ENCODE results near the gene FRAS1.

FRAS1 gene

DNA sequence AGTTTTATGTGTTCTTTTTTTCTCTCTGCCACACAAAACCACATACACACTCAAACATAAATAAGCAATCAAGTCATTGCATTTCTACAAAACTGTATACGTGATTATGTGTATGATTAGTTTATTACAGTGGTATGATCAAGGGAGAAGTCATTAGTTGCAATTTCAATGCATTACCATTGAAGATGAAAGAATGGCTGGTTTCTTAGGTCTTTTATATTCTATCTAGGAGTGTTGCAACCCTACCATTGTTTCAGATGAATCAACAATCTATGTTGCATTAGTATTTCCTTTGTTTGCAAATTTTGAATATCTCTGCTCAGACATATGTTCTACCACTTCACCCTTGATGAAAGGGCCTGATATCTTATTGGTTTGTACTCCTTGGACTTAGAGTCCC lies 501.3 kb downstream of the FRAS1 start:
- no peak for DNase-seq

DNA sequence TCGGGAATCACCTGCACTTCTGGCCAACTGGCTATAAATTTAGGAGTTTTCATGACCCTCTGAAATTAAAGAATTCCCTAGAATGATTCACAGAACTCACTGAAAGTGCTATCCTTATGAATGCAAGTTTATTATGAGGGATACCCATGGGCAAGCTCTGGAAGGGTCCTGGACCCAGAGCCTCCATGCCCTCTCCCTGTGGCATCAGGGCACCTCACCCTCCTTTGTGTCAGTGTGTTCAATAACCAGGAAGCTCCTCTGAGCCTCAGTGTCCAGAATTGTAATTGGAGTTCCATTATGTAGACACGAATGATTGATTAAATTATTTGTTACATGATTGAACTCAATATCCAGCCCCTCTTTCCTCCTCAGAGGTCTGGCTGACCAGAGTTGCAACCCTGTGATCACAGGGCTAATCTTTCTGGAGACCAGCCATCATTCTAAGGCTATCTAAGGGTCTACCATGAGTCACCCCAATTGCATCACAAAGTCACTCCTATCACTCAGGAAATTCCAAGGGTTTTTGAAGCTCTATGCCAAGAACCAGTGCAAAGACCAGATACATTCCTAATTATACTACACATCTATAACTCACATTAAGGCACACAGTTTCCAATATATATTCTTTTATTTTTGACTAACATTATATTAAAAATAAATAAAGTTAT lies 503.3 kb downstream of the FRAS1 start:
- no peak for DNase-seq

DNA sequence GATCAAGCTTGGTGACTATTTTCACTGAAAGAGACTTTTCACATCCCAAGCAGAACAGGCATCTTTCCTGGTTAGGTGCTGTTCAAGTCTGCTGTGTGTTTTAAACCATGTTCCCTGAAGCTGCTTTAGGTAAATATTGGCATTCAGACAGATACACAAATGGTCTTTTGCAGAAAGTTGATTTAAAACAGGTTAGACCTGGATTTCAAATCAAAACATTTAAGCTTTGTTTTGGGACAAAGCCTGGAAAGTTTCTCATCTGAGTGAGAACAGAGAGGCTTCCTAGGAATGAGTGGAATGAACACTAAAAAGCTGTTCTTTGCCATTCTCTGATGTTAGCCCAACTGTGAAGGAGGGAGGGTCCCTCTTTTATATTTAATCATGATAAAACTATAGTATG lies 504.6 kb downstream of the FRAS1 start:
- no peak for DNase-seq

DNA sequence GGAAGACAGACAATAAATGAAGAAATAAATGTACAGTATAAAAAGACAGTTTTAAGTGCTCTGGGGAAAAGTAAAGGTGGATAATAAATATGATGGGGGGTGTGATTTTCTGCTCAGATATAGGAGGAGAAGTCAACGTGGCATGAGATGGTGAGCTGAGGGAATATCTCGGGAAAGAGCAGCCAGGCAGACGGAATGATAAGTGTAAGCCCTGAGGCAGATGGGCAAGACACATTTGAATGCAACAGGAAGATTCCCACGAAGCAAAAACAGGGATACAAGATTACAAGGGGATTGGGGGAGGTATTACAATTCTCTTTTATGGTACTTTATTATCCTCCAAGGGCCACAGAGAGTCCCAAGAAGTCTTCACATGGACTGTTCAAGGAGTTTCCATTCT lies 505.6 kb downstream of the FRAS1 start:
- DNase-seq: no peak

DNA sequence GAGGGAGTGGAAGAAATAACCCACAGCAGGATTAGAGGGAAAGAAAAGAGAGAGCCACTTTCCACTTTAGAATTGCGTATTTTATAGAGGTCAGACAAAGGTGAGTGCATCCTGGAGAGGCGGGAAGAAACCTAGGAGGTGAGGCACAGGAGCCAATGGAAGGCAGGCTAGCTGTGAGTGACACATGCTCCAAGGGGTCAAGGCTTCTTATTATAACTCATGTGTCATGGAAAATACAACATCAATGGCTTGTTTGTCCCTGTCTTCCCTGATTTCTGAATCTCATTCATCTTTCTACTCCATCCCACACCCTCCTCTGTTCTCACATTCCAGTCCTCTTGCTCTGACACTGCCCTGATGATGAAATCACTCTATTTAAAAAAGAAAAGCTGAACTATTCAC lies 508.8 kb downstream of the FRAS1 start:
- DNase-seq: no peak

DNA sequence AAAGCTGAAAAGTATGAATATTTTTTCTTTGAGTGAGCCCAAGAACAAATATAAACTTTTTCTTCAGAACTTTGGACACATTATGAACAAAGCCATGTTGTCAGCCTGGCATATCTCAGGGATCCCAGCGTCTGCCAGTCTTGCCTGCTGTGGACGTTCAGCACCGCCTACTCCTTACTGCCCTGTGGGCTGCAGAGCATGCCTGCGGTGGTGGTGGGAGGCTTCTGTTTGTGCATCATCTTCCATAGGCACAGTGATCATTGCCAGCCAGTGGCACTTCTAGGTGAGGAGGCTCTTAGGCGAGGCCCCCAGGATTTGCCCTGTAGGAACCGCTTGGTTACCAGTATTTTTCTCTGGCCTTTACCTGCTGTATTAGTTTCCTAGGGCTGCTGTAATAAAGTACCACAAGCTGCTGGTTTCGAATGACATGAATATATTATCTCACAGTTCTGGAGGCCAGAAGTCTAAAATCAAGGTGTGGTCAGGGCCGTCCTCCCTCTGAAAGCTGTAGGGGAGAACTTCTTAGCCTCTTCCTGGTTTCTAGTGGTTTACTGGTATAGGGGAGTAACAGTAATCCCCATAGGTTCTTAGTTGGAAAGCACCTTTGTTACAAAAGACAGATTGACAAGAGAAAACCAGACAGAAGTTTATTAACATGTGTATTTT lies 509.8 kb downstream of the FRAS1 start:
- no peak for DNase-seq

DNA sequence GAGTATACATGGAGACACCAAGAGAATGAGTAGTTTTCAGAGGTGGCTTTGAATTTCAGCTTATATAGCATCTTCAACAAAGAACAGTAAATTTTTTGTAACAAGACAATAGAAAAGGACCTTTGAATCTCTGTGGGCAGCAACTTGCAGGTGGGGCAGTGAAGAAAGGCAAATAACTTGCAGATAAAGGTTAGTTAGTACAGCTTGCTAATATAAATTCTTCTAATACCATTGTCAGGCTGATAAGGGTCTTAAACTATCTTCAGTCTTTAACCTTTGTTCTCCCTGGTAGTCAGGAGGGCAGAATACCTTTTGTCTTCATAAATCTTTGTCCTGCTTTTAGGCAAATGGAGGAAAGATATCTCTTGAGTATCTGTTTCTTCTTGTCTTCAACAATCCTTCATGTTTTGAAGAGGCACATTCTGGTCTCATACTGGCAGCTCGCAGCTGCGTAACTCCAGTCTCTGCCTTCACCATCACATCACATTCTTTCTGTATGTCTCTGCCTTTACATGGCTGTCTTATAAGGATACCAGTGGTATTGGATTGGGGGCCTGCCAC lies 510.5 kb downstream of the FRAS1 start:
- DNase-seq: no peak

DNA sequence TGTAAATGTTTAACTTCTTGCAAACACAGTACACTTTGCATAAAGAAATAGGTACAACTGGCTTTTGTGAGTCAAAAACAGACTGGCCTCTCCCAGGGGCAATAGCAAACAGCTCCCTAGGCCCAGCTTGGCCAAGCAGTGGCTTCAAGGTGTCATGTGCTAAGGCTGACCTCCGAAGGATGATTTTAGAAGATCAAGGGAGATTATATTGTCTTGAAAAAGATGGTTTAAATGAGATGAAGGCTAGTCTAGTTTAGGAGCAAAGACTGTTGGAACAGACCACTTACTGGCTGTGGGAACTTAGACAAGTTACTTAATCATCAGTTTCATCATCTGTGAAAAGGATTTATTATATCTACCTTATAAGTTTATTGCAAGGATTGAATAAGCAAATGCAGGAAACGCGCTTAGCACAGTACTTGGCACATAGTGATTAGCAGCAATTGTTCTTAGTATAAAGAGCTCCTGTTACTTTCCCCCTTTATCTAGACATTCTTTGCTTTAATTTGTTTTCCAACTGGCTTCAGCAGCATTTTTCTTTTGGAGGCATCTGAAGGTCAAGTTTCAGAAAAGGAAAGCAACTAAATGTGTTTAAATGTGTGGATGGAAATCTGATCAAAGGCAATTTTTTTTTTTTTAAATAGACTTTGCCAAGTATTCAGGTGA lies 511.6 kb downstream of the FRAS1 start:
- DNase-seq: no peak

DNA sequence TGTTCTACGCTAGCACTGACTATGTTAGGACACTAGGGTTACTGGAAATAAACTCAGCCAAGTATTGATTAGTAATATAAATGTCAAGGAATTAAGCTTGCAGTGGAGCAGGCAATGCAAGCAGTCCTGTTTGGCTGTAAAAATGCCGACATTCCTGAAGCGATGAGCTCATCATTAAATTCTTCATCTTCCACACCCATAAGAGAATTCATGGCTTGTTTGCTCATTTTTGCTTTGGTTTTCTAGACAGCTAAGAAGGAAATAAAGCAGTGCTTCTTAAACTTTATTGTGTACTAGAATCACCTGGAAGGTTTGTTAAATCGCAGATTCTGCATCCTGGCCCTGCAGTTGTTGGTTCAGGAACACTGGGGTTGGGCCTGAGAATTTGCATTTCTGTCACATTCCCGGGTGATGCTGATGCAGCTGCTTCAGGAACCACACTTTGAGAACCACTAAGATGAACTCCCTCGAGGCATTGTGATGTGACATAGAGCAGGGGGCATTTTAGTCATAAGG lies 512.2 kb downstream of the FRAS1 start:
- no peak for DNase-seq

DNA sequence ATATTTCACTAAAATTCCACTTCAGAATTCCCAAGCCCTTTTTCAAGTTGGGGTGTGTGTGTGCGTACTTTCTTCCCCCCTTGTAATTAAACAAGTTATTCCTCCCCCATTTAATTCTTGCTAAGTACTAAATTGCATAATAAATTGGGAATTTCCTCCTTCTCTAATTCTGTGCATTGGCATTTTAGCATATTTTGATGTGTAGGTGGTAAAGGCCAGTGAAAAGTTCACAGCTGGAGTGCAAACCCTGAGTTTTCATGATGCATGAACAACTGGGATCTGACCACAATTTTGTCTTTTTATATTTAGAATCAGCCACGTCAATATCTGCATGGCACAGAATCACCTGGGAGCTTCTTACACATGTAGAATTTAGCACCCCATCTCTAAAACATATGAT lies 513.0 kb downstream of the FRAS1 start:
- no peak for DNase-seq

DNA sequence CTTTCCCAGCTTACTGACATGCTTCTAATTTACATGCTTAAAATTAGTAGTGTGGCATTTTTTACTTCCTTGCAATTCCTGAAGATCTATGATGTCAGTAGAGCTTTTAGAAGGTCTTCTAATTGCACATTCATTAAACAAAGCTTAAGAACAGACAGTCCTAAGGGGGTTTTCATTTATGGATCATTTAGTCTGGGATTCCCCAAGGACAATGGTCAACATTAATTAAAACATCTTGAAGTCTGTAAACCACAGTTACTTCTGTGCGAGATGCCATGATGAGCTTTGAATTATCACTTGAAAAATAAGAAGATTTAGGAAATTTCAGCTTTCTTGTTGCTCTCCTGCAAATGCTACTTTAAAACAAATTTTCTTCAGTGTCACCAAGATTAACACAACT lies 514.7 kb downstream of the FRAS1 start:
- DNase-seq: no peak

DNA sequence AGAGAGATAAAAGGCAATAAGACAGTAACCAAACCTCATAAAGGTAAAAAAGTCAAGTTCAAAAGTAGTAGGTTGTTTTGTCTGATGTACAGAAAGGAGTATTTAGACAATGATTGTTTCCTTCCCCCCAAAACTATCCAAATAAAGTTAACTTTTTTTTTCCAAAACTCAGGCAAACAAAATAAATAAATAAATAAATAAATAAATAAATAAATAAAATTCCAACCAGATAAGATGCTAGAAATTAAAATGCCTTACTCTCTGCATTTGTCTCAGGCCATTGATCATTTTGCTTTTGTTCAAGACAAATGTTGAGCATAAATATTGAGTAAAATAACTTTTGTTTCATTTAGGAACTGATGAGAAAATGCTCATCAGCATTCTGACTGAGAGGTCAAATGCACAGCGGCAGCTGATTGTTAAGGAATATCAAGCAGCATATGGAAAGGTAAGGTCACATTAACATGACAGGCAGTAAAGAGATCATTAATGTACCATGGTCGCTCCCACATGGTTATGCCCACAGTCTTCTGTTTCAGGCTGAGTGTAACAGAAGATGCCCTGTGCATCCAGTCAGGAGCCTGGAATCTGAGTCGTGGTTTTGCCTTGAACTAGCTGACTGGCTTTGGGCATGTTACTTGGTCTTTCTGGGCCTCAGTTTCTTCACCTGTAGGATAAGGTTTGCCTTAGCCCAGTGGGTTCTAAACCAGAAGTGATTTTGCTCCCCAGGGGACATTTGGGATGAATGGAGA lies 521.7 kb downstream of the FRAS1 start:
- DNase-seq: no peak

DNA sequence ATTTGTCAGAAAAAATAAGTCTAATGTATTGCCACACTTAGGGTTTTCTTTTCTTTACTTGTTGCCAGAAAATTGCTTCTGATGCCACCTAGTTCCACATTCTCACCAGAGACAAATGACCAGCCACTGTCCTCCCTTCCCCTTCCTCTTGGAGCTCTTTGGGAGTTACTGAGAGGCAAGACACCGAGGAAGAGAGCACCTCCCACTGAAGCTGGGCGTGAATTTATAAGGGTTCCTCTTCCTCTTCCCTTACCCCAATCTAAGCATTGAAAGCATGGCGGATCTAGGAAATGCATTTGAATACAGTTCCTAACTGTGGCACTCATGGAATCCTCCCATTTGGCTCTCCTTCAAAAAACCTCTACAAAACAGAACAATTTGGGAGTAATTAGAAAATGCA lies 524.5 kb downstream of the FRAS1 start:
- no peak for DNase-seq

DNA sequence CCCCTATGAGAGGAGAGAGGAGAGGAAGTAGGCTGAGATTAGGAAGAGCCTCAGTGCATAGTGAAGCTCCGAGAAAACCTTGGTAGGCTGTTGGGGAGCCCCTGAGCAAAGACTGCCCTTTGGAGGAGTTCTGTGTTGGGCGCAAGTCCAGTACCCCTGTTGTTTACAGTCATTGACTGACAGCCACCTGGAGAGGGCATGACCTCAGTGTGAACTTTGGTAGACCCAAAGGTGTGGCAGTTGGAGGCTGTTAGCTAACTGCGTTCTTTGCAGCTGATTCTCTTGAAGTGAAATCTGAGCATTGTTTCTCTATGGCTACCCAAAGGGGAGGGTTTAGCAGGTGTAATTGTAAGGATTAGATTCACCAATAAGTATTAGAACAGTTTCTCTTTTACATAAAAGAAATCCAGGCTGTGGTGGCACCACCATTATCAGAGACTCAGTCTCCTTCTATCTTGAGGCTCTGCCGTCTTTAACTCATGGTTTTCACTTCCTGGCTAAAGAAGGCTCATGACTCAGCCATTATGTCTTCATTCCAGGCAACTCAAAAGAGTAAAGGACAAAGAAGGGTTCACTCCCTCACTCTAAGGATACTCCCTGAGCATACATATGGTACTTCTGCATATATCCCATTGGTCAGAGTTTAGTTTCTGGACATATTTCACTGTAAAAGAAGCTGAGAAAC lies 527.9 kb downstream of the FRAS1 start:
- no peak for DNase-seq

DNA sequence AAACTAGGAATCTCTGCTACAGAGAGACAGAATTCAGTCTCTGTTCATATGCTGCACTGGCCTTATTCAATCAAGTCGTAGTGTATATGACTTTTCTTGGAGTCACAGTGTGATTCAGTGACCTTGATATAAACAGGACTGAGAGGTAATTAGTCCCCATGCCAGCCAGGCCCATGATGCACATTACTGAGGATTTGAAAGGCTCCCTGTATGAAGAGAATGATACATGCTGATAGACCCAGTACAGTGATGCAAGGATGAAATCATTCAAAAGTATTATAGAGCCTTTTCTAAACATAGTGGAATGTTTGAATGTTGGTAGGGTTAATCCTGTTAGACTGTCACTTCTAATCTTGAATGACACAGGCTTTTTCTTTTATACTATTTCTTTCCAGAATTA lies 528.5 kb downstream of the FRAS1 start:
- DNase-seq: no peak

DNA sequence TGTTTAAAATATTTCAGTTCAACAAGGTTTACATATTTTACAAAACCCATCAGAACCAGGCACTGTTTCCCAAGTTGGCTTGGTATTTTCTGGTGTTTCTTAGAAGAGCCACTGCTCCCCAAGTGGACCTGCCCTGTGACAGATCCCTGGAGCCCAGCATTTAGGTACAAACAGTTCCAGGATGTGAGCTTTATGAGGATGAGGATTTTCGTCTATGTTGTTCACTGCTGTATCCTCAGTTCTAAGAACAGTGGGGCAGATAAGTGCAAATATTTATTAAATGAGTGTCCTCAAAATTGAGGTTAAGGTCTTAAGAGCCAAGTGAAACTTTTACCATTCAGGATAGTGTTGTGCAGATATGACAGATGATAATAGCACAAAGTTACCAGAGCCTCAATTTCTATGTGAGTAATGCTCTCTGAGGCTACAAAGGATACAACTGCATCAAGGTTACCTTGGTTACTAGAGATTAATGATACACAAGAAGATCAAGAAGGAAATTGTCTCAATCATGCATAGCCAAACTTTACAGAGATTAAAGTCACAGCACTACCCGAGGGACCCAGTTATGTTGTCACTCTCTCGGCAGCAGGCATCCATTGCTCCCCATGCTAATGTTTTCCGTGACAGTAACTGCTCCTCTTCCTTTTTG lies 531.9 kb downstream of the FRAS1 start:
- no peak for DNase-seq

DNA sequence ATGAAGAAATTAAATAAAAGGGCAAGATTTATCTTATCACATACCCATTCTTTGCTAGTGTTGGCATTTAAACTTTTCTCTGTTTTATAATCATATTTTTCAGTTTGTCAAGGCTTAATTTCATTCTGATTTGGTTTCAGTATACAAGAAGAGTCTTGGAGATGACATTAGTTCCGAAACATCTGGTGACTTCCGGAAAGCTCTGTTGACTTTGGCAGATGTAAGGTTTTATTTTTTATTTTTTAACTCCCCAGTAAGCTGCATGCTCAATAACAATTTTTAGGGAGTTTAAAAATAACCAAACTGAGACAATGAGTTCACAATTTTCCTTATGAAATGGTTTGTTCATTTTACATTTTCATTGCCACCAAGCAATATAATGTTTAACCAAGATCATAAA lies 534.3 kb downstream of the FRAS1 start:
- DNase-seq: no peak

DNA sequence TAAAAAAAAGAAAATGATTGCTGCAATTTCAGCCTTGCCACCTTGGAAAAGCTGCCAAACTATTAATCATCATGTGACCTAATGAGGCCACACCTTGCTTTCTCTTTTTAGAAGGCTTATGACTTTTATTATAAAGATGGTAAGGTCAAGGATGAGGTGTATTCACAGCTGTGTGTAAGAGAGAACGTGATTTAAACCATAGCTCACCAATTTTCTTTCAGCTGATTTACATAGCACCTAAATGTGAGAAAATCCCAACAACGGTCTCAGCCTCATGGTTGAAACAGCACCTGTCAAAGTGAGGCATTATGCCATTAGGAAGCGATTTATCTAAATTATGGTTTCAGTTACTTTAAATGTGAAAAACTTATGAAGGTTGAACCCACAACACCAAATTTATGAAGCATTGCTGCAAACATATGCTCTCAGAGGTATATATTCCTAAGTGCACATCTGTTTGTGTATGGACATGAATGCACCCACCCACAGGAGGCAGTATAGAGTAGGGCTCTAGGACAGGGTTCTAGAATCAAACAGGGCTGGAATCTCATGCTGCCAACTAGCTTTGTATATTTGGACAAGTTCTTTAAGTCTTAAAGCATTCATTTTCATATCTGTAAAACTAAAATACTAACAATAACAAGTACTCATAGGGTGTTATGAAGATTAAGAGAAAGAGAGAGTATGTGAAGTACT lies 535.1 kb downstream of the FRAS1 start:
- no peak for DNase-seq
